HL-60 (cell line): ENCODE measurements around the gene GFER.

ENCODE experiments used
- GABPA ChIP-seq: IDR thresholded peaks from 2 replicates; pipeline ENCODE4 v1.6.1; 2012; ENCODE audit warnings: low read depth
- POLR2AphosphoS5 ChIP-seq: IDR thresholded peaks from 2 replicates; pipeline ENCODE4 v1.6.1; 2012; ENCODE audit warnings: low read depth
- SPI1 ChIP-seq: IDR thresholded peaks from 2 replicates; pipeline ENCODE4 v1.6.1; 2012; ENCODE audit warnings: low read depth, mild to moderate bottlenecking, borderline replicate concordance
- TF ChIP-seq, protein P1 (sequence below): IDR thresholded peaks from one replicate; pipeline ENCODE4 v1.5.1; 2011; ENCODE audit warnings: low read length, control low read depth, inconsistent platforms; ENCODE audit not compliant: insufficient read depth
- TF ChIP-seq, protein P2 (sequence below): IDR thresholded peaks from 2 replicates; pipeline ENCODE4 v1.6.1; 2012; ENCODE audit warnings: low read depth; ENCODE audit not compliant: insufficient replicate concordance

DNA sequence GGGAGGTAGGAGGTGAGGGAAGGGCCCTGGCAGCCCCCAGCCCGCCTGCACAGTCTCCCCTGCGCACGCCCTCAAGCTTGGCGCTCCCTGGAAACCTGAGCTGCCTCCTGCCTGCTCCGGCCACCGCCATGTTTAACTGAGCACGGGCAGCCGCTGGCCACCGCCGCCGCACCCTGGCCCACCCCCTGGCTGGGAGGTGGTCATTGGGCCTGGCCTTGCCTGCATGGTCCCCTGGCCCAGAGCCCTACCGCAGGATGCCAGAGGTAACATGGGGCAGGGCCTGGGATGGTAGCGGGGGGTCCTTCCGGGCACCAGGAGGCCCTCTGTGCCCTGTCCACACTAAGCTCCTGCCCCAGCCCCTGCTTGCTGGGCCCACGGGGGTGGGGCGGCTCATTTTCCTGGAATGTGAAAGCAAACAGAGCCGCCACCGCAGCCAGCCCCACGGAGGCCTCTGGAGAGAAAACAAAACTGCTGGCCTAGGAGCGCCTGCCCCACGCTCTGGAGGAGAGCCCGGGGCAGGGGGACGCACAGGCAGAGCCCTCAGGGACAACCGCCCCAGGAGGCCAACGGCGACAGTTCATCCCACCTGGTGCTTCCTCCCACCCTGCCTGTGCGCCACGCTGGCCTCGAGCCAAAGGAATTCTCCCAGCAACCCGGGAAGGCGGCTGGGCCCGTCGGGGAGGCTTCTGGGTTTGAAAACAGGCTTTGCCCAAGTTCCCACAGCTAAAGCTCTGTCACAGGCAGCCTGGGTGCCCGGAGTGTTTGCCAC, 51.6 kb downstream of the GFER start:
- TF ChIP-seq, protein P1, sequence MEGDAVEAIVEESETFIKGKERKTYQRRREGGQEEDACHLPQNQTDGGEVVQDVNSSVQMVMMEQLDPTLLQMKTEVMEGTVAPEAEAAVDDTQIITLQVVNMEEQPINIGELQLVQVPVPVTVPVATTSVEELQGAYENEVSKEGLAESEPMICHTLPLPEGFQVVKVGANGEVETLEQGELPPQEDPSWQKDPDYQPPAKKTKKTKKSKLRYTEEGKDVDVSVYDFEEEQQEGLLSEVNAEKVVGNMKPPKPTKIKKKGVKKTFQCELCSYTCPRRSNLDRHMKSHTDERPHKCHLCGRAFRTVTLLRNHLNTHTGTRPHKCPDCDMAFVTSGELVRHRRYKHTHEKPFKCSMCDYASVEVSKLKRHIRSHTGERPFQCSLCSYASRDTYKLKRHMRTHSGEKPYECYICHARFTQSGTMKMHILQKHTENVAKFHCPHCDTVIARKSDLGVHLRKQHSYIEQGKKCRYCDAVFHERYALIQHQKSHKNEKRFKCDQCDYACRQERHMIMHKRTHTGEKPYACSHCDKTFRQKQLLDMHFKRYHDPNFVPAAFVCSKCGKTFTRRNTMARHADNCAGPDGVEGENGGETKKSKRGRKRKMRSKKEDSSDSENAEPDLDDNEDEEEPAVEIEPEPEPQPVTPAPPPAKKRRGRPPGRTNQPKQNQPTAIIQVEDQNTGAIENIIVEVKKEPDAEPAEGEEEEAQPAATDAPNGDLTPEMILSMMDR: no peak
- no peak for TF ChIP-seq GABPA
- no peak for TF ChIP-seq POLR2AphosphoS5
- TF ChIP-seq, protein P2, sequence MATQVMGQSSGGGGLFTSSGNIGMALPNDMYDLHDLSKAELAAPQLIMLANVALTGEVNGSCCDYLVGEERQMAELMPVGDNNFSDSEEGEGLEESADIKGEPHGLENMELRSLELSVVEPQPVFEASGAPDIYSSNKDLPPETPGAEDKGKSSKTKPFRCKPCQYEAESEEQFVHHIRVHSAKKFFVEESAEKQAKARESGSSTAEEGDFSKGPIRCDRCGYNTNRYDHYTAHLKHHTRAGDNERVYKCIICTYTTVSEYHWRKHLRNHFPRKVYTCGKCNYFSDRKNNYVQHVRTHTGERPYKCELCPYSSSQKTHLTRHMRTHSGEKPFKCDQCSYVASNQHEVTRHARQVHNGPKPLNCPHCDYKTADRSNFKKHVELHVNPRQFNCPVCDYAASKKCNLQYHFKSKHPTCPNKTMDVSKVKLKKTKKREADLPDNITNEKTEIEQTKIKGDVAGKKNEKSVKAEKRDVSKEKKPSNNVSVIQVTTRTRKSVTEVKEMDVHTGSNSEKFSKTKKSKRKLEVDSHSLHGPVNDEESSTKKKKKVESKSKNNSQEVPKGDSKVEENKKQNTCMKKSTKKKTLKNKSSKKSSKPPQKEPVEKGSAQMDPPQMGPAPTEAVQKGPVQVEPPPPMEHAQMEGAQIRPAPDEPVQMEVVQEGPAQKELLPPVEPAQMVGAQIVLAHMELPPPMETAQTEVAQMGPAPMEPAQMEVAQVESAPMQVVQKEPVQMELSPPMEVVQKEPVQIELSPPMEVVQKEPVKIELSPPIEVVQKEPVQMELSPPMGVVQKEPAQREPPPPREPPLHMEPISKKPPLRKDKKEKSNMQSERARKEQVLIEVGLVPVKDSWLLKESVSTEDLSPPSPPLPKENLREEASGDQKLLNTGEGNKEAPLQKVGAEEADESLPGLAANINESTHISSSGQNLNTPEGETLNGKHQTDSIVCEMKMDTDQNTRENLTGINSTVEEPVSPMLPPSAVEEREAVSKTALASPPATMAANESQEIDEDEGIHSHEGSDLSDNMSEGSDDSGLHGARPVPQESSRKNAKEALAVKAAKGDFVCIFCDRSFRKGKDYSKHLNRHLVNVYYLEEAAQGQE: no peak
- TF ChIP-seq SPI1: no peak
